CD4-positive, alpha-beta T cell treated with Interleukin-17A for 4 hours (primary cell): Measurements from ENCODE around the gene GAS2.
A peak's percentile ranks its signal among the peaks of the same experiment; 100 is the strongest.

Experiments
- DNase-seq: peaks from one replicate; pipeline ENCODE4 v3.0.0-alpha.2; 2020; ENCODE audit warnings: mixed read lengths

Gene GAS2

GRCh38 chr11:22795914-22796313 is 129.5 kb downstream of the GAS2 start:
- no peak for DNase-seq

GRCh38 chr11:22797047-22797446 is 130.6 kb downstream of the GAS2 start:
- no peak for DNase-seq

DNA sequence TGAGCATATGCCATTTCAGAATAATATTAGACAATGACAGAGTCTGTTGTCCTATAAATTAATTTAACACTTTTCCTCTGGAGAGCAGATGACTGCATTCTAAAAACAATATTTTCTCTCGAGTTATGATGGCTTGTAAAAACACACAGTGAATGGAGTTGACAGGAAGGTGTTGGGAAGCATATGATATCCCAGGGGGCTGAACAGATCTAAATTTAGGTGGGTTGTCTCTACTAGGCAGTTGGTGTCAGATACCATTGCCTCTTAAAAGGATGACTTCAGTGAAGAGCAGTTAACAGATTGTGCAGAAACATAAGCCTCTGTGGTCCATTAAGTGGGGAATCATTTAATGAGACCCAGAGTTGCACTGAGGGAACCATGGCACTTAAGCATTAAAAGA is 132.5 kb downstream of the GAS2 start:
- no peak for DNase-seq

DNA sequence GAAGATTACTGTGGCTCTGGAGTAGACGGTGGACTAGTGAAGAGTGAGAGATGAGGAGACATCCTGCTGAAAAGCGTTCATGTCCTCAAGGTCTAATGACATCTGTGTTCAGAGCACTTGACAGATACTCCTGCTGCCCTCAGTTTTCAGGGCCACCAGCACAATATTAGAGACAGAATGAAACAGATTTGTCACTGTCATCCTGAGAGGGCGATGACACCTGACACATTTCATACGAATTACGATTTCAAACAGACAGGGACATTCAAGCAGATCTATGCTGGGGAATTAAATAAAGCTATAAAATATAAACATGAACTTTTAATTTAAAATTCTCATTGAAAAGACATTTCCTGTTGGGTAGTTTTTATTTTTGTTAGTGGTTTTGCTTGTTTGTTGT is 134.1 kb downstream of the GAS2 start:
- DNase-seq, result no peak

GRCh38 chr11:22802861-22803260 is 136.4 kb downstream of the GAS2 start:
- no peak for DNase-seq

GRCh38 chr11:22807391-22807790 is 141.0 kb downstream of the GAS2 start:
- no peak for DNase-seq

DNA sequence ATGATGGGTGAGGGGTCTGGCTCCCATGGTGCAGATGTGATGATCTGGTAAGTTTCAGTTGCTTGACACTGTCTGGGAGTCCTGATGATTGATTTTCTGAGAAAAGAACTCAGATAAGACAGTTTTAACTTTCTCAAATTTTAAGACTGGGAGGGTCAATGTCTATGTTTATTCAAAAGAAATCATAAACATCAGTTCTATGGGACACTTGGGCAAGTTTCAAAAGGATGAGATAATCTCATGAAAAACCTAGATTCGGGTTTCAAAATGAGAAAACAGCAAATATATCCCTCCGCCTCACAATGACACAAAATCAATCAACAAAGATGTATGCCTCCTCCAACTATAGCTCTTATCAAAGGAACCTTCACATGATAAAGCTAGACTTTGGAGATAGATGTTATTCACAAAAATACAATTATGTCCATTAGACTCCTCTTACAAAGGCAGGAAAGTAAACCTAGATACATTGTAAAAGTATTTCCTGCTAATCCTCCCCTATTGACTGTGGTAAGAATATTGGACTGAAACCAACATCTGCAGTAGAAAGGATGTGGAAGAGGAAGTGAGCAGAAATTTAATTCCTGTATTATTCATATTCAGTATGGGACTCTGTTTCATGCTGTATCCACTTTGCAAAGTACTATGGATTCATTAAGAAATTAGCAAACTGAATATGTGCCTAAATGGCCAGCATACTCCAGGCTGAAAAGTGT is 141.6 kb downstream of the GAS2 start:
- DNase-seq, result no peak

GRCh38 chr11:22808571-22809197 is 142.3 kb downstream of the GAS2 start:
- no peak for DNase-seq

DNA sequence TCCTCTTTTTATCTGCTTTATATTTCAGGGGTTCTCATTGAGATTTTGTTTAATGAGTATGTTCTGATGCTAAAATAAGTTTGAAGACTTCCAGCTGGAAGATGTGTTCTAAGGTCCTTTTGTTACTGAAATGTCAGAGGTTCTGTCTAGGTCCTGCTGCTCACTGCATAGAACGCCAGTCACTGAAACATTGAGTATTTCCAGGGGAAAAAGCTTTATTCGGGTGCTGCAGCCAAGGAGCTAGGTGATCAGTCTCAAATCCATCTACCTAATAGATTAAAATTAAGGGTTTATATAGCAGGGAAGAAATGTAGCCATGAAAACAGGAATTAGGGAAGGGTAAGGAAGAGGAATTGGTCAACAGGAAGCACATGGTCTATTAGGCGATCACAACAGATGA is 143.5 kb downstream of the GAS2 start:
- no peak for DNase-seq

DNA sequence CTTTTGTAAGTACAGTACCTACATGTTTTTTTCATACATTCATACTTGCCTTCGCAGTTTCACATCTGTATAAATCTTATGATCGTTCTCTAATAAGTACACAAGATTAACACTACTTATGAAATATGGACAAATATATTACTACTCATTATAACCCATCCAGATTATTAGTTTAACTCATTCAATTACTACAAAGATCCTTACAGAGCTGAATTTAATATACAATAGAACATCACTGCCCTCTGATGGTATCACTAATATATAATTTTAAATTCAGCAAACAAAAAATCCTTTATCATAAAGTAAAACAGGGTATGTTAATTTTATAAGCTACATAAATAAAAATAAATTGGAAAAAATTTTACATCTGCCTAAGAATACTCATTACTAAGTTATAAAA is 155.8 kb downstream of the GAS2 start:
- no peak for DNase-seq

- no peak for DNase-seq
Measured at GRCh38 chr11:22828373-22828772, 162.0 kb downstream of the GAS2 start.

GRCh38 chr11:22829231-22830081 is 163.0 kb downstream of the GAS2 start, which contains the start of gene SVIP:
SVIP (minus strand) TSS chr11:22829801; CDS start chr11:22829748, 53 bp downstream.
- peak; percentile 98 for DNase-seq

- DNase-seq, result no peak
Measured at GRCh38 chr11:22830082-22830414, 163.6 kb downstream of the GAS2 start.

- DNase-seq, result peak; percentile 15
Measured at GRCh38 chr11:22832315-22833015, 166.1 kb downstream of the GAS2 start.

DNA sequence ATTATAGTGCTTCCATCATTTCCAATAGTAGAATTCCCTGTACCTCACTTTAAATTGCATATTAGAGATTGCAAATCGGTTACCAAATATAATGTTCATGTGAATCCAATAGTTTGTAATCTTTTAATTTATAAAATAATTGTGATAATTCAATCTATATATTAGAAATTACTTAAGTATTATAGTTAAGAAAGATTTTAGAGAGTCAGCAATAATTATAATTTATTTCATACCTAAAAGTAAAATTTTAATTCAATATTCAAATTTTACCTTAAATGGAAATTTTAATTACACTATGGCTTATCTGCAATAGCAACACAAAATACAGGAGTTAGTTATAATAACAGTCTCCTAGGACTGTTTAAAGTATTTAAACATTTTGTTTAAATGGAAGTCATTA is 180.3 kb downstream of the GAS2 start:
- DNase-seq, result no peak

GRCh38 chr11:22851477-22851876 is 185.1 kb downstream of the GAS2 start:
- DNase-seq, result no peak

GRCh38 chr11:22859756-22860155 is 193.3 kb downstream of the GAS2 start:
- DNase-seq, result no peak

DNA sequence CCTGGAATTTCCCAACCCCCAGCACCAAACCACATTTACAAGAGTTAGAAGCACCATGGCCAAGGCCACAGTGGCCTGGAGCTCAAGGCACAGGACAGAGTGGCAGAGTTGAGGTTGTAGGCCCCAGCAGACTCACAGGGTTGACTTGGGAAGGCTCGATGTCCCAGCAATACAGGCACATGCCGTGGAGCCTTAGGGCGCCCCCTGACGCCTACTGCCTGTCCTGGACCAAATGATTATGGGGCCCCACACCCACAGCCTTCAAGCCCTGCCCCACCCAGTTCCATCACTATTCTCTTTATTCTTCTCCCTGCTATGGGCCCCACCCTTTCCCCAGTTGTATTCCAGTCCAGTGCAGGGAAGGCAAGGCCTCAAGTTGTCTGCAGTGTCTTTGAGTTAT is 193.8 kb downstream of the GAS2 start, which contains the start of gene CCDC179:
Gene CCDC179 (minus strand): TSS at position 234 of the 400 bp plus-strand sequence. CDS start 53 bp downstream, at position 181.
- DNase-seq, result no peak
